ENCODE measurements around the gene PILRA.

Gene PILRA

GRCh38 chr7:100400041-100400440, 26.8 kb downstream of the PILRA start:
- Histone ChIP-seq H3K36me3 (ENCODE audit: control insufficient read depth, insufficient read depth, low read length, severe bottlenecking) (no peaks in the 10 kb centered on the region), H3K4me1 (ENCODE audit: control insufficient read depth, insufficient read depth, low read length) (peaks cover 14% of the 10 kb centered on the region), H3K9ac (ENCODE audit: low read length) (no peak overlapping the region), H3K4me3 (ENCODE audit: low read length) (no peak overlapping the region), H3K27me3 (replicated peaks; ENCODE audit: control insufficient read depth, insufficient read depth, low read length) (peaks cover 7% of the 10 kb centered on the region), H3K9me3 (ENCODE audit: control insufficient read depth, low read length) (no peaks in the 10 kb centered on the region)
- no peak for DNase-seq (ENCODE audit: low read depth)

- no peak overlapping the region for H3K9ac ChIP-seq (ENCODE audit: low read length)
- H3K4me1 ChIP-seq (ENCODE audit: control insufficient read depth, insufficient read depth, low read length) = peaks cover 14% of the 10 kb centered on the region
- no peaks in the 10 kb centered on the region for H3K9me3 ChIP-seq (ENCODE audit: control insufficient read depth, low read length)
- no peaks in the 10 kb centered on the region for H3K36me3 ChIP-seq (ENCODE audit: control insufficient read depth, insufficient read depth, low read length, severe bottlenecking)
- peaks cover 7% of the 10 kb centered on the region for H3K27me3 ChIP-seq (replicated peaks; ENCODE audit: control insufficient read depth, insufficient read depth, low read length)
- DNase-seq (ENCODE audit: low read depth) = no peak
- H3K4me3 ChIP-seq (ENCODE audit: low read length) = no peak overlapping the region
These were observed 27.4 kb downstream of the PILRA start for GRCh38 chr7:100400656-100401055.

DNA sequence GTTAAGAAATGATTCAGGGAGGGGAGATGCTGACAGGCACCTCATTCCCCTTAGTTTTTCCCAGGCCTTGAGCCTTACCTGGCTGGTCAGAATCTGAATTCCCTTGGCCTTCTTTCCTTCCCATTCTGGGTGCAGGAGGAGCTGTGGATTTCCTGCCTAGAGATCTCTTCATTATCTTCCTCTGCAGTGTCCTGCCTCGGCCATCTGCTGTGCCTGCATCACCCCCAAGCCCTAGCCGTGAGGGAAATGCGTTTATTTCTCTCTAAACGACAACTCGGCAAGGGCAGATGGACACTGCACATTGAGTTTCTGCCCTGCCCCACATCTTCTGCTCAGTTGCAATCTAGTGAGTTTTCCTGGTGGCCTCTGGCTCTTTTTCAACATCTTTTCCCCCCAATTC, 28.5 kb downstream of the PILRA start:
- Histone ChIP-seq H3K4me3 (ENCODE audit: low read length) (no peak overlapping the region), H3K4me1 (ENCODE audit: control insufficient read depth, insufficient read depth, low read length) (peaks cover 15% of the 10 kb centered on the region), H3K36me3 (ENCODE audit: control insufficient read depth, insufficient read depth, low read length, severe bottlenecking) (no peaks in the 10 kb centered on the region), H3K27me3 (replicated peaks; ENCODE audit: control insufficient read depth, insufficient read depth, low read length) (peaks cover 7% of the 10 kb centered on the region), H3K9ac (ENCODE audit: low read length) (no peak overlapping the region), H3K9me3 (ENCODE audit: control insufficient read depth, low read length) (no peaks in the 10 kb centered on the region)
- DNase-seq (ENCODE audit: low read depth) = no peak

- no peak overlapping the region for H3K4me3 ChIP-seq (ENCODE audit: low read length)
- H3K9ac ChIP-seq (ENCODE audit: low read length) = no peak overlapping the region
- no peaks in the 10 kb centered on the region for H3K36me3 ChIP-seq (ENCODE audit: control insufficient read depth, insufficient read depth, low read length, severe bottlenecking)
- H3K4me1 ChIP-seq (ENCODE audit: control insufficient read depth, insufficient read depth, low read length) = peaks cover 16% of the 10 kb centered on the region
- DNase-seq (ENCODE audit: low read depth) = no peak
- no peaks in the 10 kb centered on the region for H3K9me3 ChIP-seq (ENCODE audit: control insufficient read depth, low read length)
- peaks cover 7% of the 10 kb centered on the region for H3K27me3 ChIP-seq (replicated peaks; ENCODE audit: control insufficient read depth, insufficient read depth, low read length)
These were observed 29.0 kb downstream of the PILRA start for GRCh38 chr7:100402241-100402640.

DNA sequence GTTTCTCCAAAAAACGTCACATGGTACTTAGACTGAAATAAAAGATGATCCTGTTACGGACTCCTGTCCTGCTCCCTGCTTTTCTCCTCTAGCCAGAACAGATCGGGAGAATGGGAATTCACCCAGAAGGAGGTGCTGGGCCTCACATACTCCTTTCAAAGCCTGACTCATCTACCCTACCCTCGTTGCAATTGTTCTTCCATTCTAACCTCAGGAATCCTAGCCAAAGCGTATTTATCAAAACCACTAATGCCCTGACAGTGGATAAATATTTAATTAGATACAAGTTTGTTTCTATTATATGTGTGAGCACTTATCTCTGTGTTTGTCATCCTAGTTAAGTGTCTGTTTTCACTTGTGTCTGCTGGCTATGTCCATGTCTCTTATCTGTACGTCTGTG, 33.5 kb downstream of the PILRA start:
- Histone ChIP-seq H3K4me3 (ENCODE audit: low read length) (no peak overlapping the region), H3K9me3 (ENCODE audit: control insufficient read depth, low read length) (no peaks in the 10 kb centered on the region), H3K36me3 (ENCODE audit: control insufficient read depth, insufficient read depth, low read length, severe bottlenecking) (no peaks in the 10 kb centered on the region), H3K9ac (ENCODE audit: low read length) (peak overlapping the region; percentile 35), H3K27me3 (replicated peaks; ENCODE audit: control insufficient read depth, insufficient read depth, low read length) (peaks cover 13% of the 10 kb centered on the region), H3K4me1 (ENCODE audit: control insufficient read depth, insufficient read depth, low read length) (peaks cover 13% of the 10 kb centered on the region)
- no peak for DNase-seq (ENCODE audit: low read depth)

DNA sequence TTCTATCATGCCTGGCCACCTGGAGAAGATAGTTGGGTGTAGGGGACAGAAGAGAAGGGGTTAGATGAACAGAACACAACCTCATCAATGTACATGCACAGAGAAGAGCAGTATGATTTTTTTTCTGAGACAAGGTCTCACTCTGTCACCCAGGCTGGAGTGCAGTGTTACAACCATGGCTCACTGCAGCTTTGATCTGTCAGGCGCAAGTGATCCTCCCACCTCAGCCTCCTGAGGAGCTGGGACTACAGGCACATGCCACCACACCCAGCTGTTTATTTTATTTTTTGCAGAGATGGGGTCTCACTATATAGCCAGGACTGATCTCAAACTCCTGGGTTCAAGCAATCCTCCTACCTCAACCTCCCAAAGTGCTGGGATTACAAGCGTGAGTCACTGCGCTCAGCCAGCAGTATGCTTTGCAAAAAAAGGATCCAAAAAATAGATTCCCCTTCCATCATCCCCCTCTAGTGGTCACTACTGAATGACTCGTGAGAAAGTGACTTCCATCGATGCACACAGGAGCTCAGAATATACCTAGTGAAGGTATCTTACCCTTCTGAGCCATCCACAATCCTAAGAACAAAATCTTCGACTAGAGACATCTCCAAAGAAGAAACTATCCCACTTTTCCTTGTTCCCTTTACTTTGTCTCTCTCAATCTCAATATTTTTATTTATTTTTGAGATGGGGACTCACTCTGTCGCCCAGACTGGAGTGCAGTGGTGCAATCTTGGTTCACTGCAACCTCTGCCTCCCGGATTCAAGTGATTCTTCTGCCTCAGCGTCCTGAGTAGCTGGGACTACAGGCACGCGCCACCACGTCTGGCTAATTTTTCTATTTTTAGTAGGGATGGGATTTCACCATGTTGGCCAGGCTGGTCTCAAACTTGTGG, 34.2 kb downstream of the PILRA start:
- Histone ChIP-seq H3K27me3 (replicated peaks; ENCODE audit: control insufficient read depth, insufficient read depth, low read length) (peaks cover 13% of the 10 kb centered on the region), H3K4me1 (ENCODE audit: control insufficient read depth, insufficient read depth, low read length) (peaks cover 13% of the 10 kb centered on the region), H3K9ac (ENCODE audit: low read length) (peak overlapping the region; percentile 35), H3K9me3 (ENCODE audit: control insufficient read depth, low read length) (no peaks in the 10 kb centered on the region), H3K36me3 (ENCODE audit: control insufficient read depth, insufficient read depth, low read length, severe bottlenecking) (no peaks in the 10 kb centered on the region), H3K4me3 (ENCODE audit: low read length) (no peak overlapping the region)
- DNase-seq (ENCODE audit: low read depth) = peak; percentile 91

DNA sequence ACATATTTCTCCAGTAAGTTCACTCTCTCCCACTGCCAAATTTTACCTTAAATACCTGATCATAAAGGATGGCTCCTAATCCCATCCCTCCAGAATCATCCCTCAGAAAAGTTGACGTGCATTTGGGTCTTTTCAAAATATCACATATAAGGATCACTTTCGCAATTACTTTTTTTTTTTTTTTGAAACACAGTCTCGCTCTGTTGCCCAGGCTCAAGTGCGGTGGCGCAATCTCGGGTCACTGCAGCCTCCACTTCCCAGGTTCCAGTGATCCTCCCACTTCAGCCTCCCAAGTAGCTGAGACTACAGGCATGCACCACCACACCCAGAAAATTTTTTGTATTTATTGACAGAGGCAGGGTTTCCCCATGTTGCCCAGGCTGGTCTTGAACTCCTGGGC, 37.8 kb downstream of the PILRA start:
- H3K9me3 ChIP-seq (ENCODE audit: control insufficient read depth, low read length) = no peaks in the 10 kb centered on the region
- no peak for DNase-seq (ENCODE audit: low read depth)
- peaks cover 13% of the 10 kb centered on the region for H3K4me1 ChIP-seq (ENCODE audit: control insufficient read depth, insufficient read depth, low read length)
- H3K36me3 ChIP-seq (ENCODE audit: control insufficient read depth, insufficient read depth, low read length, severe bottlenecking) = peaks cover 4% of the 10 kb centered on the region
- H3K9ac ChIP-seq (ENCODE audit: low read length) = no peak overlapping the region
- H3K27me3 ChIP-seq (replicated peaks; ENCODE audit: control insufficient read depth, insufficient read depth, low read length) = peaks cover 13% of the 10 kb centered on the region
- no peak overlapping the region for H3K4me3 ChIP-seq (ENCODE audit: low read length)

DNA sequence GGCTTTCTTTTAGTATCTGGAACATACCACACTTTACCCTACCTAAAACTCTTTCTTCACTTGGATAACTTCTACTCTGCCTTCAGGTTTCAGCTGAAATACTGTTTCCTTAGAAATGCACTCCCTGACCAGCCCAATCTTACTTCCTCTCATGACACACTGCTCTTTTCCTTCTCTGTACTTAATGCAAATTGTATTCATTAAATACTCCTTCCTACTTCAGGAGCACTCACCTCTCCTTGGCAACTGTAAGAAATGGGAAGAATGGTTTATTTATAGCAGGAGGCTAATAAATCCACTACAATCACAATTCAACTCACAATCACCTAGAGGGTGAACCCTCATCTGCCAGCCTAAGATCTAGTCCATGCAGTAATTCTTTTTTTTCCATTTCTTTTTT, 40.1 kb downstream of the PILRA start:
- H3K27me3 ChIP-seq (replicated peaks; ENCODE audit: control insufficient read depth, insufficient read depth, low read length) = peaks cover 13% of the 10 kb centered on the region

DNA sequence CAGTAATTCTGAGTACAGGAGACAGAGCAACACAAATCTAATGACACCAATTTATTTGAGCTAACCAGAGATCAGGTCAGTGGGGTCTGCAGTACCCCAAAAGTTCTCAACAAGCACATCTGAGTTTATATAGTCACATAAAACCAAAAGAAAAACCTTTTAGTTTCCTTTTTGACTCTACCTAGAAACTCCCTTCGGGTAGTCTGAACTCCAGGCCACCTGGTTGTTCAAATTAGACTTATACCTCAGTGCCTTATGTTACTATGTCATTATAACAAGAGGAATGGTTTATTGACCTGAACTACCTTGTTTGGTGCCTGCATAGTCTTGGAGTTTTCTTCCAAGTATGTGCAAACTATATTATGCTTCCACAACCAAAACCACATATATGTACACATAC, 40.6 kb downstream of the PILRA start:
- Histone ChIP-seq H3K4me1 (ENCODE audit: control insufficient read depth, insufficient read depth, low read length) (peaks cover 1% of the 10 kb centered on the region), H3K9me3 (ENCODE audit: control insufficient read depth, low read length) (no peaks in the 10 kb centered on the region), H3K27me3 (replicated peaks; ENCODE audit: control insufficient read depth, insufficient read depth, low read length) (peaks cover 13% of the 10 kb centered on the region), H3K9ac (ENCODE audit: low read length) (no peak overlapping the region), H3K36me3 (ENCODE audit: control insufficient read depth, insufficient read depth, low read length, severe bottlenecking) (peaks cover 4% of the 10 kb centered on the region), H3K4me3 (ENCODE audit: low read length) (no peak overlapping the region)
- DNase-seq (ENCODE audit: low read depth) = no peak

More for the DNA sequence above, 40.1 kb downstream of the PILRA start:
- Histone ChIP-seq H3K36me3 (ENCODE audit: control insufficient read depth, insufficient read depth, low read length, severe bottlenecking) (peaks cover 4% of the 10 kb centered on the region), H3K4me1 (ENCODE audit: control insufficient read depth, insufficient read depth, low read length) (no peaks in the 10 kb centered on the region), H3K9ac (ENCODE audit: low read length) (no peak overlapping the region), H3K9me3 (ENCODE audit: control insufficient read depth, low read length) (no peaks in the 10 kb centered on the region), H3K4me3 (ENCODE audit: low read length) (no peak overlapping the region)
- DNase-seq (ENCODE audit: low read depth) = no peak

- Histone ChIP-seq H3K36me3 (ENCODE audit: control insufficient read depth, insufficient read depth, low read length, severe bottlenecking) (peaks cover 4% of the 10 kb centered on the region), H3K9me3 (ENCODE audit: control insufficient read depth, low read length) (no peaks in the 10 kb centered on the region), H3K4me3 (ENCODE audit: low read length) (no peak overlapping the region), H3K9ac (ENCODE audit: low read length) (no peak overlapping the region), H3K4me1 (ENCODE audit: control insufficient read depth, insufficient read depth, low read length) (peaks cover 14% of the 10 kb centered on the region), H3K27me3 (replicated peaks; ENCODE audit: control insufficient read depth, insufficient read depth, low read length) (peaks cover 4% of the 10 kb centered on the region)
- no peak for DNase-seq (ENCODE audit: low read depth)
These were observed 42.2 kb downstream of the PILRA start for GRCh38 chr7:100415448-100415847.

DNA sequence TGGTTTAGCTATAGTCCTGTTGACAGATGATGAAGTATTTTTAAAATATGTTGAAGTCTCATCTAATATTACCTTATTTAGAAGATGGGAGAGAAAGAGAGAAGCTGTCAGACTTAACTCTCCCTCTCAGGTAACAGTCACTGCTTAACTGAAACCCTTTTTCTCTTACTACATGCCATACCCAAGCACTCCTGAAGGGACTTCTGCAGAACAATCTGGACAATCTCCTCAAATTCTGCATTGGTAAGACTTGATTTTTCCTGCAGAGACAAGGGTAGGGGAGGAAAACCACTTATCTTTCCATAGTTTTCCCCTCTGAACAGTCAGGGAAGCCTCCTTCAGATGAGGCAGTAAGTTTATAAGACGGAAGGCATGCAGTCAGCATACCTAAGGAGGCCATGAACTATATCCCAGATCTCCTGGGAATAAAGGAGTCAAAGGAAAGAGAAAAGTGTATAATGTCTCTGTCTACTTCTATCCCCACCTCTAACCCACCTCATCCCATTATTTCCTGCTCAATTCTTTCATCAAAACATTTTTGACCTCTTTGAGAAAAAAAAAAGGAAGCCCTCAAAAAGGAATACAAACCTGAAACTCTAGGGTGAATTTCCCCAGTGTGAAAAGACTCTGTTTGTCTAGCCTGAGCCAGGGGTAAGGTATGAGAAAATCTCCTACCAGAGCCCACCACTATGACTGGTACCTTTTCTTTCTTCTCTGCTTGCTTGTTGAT, 45.8 kb downstream of the PILRA start:
- DNase-seq (ENCODE audit: low read depth) = peak; percentile 53
- H3K4me3 ChIP-seq (ENCODE audit: low read length) = no peak overlapping the region
- H3K9me3 ChIP-seq (ENCODE audit: control insufficient read depth, low read length) = no peaks in the 10 kb centered on the region
- no peaks in the 10 kb centered on the region for H3K27me3 ChIP-seq (replicated peaks; ENCODE audit: control insufficient read depth, insufficient read depth, low read length)
- peaks cover 4% of the 10 kb centered on the region for H3K36me3 ChIP-seq (ENCODE audit: control insufficient read depth, insufficient read depth, low read length, severe bottlenecking)
- H3K4me1 ChIP-seq (ENCODE audit: control insufficient read depth, insufficient read depth, low read length) = peaks cover 14% of the 10 kb centered on the region
- H3K9ac ChIP-seq (ENCODE audit: low read length) = no peak overlapping the region
